HG03442 (cell line): Measurements from ENCODE around the gene MRPL27.

Source experiments
- ATAC-seq: cut with Tn5 transposase; IDR thresholded peaks from one replicate; pipeline ENCODE4 v1.9.1; 2021; ENCODE audit warnings: mild to moderate bottlenecking, moderate library complexity; ENCODE audit not compliant: unreplicated experiment

The MRPL27 gene

DNA sequence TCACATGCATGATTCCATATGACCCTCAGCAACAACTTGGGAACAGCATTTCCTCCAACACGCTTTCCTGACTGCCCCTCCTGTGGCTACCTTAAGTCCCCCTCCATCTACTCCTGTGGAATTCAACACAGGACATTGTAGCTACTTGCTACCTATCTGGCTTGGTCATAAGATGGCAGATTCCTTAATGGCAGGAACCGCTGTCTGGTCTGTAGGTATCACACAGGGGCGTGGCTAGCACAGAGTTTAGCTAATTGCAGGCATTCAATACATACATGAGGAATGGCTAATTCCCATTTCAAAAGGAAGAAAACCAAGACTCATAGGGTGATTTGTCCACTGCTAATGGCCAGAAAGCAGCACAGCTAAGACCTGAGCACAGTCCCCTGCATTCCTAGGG is 15.7 kb upstream of the MRPL27 start:
- ATAC-seq: no peak

DNA sequence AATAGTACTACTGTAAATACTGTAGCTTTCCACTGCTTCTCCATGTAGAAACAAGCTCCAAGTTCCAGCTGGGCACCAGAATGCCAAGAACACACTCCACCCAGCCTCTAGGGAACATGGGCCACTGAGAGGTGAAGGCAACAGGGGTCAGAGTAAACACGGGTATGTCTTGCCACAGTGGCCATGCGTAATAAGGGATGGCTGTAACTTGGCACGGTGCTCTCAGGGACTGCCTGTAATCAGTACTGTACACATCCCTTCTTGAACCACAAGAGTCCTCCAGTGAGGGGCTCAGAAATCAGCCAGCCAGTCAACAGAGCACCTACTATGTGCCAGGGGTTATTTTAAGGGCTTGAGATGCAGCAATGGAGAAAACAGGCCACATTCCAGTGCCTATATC is 13.5 kb upstream of the MRPL27 start:
- no peak for ATAC-seq

DNA sequence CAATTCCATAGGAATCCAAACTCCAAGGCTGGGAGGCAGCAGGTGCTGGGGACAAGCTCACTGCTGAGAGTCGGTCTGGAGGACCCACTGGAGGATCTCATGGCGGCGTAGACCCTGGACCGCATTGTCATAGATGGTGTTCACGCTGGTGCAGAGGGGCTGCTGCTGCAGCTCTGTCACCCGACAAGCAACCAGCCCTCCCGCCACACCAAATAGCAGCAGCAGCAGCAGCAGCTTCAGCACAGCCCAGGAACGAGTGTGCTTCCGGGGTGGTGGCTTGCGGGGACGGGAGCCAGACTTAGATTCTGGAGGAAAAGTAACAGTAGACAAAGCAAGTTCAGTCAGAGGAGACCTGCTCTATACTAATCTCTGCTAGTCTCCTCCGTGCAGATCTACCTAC is 9.9 kb upstream of the MRPL27 start:
- ATAC-seq: no peak

DNA sequence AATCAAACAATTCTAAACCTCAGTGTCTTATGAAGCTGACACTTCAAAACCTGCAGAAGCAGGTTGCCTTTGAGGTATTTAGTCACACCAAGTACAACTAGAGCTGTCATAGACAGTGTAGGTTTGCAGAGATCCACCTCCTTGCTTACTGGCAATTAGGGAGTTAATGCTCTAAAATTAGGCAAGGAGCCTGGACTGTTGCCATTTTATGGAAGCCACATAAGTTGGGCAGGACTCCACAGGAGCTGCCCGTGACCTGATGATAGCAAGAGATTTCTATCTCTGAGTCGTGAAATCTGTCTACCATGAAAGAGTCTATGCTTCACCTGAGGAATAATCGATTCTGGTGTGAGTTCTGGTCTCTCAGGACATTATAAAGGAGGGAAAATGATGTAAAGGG is 8.9 kb upstream of the MRPL27 start:
- no peak for ATAC-seq

DNA sequence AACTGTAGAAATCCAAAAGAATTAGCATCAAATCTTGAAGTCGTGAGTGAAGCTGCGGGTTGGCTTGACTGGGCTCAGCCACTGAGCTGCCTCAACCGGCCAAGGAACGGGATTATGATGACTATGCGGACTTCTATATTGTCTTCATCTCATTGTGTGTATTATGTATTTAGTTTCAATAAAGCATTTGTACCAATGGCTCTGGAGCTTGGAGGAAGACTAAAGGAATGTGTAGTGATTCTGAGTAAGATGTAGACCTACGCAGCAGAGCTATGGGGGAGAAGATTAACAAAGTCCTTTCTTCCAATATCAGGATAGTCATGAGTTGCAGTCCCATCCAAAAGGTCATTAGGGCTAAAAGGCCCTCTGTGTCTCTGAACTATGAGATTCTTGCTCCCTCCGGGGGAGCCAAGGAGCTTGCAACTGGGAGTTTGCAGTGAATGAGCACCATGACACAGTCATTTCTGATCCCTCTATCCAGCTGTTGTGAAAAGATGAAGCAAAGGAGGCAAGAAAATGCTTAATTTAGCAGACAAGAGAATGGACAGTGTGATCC is 8.4 kb upstream of the MRPL27 start:
- no peak for ATAC-seq

DNA sequence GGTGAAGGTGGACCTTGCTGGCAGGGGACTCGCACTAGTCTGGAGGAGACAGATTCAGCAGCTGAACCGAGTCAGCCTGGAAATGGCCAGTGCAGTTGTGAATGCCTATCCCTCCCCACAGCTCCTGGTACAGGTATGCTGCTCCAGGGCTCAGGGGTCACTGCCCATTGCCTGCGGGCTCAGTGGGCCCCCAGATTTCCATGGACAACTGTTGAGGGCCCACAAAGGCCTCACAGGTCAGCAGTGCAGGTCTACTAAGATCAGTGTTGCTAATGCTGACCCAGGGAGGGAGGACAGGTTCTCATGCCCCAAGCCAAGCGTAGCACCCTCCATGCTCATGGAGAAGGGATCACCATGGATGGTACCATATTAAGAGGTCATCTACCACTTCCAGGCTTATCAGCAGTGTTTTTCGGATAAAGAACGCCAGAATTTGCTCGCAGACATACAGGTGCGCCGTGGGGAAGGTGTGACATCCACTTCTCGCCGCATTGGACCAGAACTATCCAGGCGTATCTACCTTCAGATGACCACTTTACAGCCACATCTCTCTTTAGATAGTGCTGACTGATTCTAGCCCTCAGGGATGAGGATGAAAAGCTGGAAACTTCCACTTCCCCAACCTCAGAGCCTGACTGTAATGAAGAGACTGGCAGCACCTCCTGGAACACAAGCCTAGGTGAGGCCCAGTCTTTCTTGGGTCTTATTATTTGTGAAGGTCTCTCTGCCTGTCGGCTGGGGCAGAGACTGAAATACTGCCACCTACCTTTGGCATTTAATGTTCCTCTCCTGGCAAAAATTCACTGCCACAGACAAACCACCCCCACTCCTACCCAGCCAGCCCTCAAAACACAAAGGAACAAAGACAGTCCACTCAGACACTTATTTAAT is 7.6 kb upstream of the MRPL27 start:
- no peak for ATAC-seq

DNA sequence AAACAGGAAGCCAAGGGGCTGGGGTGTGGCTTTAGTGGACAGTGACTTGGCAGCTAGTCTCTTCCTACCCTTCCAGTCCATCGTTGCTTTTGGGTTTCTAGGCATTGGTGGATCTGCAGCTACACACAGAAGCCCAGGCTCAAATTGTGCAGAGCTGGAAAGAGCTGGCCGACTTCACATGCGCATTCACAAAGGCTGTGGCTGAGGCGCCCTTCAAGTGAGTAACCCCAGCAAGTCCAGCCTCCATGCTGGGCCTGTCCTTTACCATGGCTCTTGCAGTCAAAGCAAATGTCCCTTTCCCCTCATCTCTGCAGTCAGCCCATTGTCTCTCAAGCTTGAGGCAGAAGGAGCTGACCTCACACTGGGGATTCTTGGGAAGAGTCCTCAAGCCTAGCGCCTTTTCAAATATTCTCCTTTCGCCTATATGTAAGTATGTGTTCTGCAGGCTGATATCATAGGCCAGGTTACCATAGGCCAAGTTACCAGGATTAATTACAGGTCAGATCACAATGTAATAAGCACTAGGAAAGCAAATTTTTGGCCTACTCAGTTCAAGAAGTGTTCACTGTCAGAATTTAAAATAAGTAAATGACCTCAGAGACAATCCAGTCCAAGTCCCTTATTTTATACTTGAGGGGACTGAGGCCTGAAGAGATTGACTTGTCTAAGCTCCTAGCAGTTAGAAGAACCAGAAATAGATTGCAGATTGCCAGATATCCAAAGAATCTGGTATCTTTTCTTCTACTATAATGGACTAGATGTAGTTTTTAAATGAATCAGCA is 6.6 kb upstream of the MRPL27 start:
- ATAC-seq: no peak

DNA sequence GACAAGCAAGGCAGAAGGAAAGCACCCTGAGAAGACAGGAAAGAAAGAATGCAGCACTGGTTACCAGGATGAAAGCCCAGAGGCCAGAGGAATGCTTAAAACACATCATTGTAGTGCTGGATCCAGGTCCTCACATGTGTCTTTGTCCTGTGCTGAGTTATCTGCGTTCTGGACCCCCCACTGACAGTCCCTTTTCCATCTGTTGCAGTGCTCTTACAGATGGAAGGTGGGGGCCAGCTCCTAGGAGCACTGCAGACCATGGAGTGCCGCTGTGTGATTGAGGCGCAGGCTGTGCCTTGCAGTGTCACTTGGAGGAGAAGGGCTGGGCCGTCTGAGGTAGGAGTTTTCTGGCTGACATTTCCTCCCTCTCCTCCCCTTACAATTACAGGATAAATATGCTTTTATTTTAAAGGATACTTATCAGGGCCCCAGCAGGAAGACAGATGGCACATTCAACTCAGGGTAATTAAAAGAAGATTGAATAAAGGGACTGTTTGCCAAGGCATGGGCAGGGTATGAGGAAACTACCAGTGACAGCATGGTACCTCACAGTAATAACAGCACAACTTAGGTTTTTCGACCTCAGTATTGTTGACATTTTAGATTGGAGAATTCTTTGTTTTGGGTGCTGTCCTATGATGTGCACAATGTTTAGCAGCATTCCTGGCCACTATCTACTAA is 3.0 kb upstream of the MRPL27 start:
- ATAC-seq: no peak

DNA sequence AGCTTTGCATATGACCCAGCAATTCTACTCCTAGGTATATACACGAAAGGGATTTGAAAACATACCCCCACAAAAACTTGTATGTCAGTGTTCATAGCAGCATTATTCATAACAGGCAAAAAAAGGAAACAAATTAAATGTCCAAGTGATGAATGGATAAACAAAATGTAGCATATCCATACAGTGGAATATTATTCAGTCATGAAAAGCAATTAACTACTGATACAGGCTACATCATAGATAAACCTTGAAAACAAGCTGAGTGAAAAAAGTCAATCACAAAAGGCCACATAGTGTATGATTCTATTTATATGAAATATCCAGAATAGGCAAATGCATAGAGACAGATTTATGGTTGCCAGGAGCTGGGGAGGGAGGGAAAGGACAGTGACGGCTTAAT is 721 bp upstream of the MRPL27 start:
- no peak for ATAC-seq

DNA sequence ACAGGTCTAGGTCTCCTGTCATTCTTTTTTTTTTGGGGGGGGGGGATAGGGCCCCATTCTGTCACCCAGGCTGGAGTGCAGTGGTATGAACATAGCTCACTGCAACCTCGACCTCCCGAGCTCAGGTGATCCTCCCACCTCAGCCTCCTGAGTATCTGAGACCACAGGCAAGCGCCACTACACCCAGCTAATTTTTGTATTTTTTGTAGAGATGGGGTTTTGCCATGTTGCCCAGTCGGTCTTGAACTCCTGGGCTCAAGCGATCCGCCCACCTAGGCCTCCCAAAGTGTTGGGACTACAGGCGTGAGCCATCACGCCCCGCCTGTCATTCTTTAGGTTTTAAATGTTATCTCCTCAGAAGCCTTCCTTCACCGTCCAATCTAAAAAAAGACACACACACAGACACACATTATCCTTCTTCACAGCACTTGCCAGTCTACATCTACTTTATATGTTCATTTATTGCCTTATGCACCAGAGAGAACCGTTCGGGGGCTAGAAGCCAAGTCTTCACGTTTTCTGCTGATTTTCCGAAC is 694 bp downstream of the MRPL27 start:
- no peak for ATAC-seq

DNA sequence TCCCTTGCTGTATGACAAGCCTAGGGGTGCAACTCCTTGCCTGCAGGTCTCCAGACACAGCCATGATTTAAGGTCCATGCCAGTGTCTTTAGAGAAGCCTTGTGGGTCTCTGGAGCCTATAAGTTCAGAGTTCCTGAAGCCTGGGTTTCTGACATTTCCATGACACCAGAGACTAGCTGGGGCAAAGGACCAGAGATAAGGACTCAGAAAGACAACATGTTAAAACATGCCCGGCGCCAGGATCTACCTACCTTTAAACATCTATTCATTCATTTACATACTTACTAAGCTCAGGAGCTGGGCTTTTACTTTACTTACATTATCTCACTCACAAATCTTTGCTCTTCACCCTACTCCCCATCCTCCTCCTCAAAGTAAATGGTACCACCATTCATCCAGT is 1.5 kb downstream of the MRPL27 start:
- no peak for ATAC-seq

DNA sequence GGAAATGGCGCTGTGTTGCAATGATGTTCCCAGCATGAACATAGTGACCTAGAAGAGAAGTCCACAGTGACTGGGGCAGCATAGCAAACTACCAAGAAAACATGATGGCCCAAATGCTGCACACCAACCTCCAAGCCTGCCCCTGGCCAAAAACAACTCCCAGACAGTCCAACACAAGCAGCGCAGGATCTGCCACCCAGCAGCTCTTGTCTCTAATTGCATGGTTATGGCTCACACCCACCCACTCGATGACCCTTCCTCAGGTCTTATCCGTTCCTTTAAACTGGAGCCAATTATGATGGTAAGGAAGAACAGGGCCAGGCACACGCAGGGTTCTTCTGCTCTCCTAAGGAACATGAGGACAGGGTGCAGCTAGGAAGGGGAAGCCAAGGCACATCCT is 2.9 kb downstream of the MRPL27 start:
- ATAC-seq: no peak

DNA sequence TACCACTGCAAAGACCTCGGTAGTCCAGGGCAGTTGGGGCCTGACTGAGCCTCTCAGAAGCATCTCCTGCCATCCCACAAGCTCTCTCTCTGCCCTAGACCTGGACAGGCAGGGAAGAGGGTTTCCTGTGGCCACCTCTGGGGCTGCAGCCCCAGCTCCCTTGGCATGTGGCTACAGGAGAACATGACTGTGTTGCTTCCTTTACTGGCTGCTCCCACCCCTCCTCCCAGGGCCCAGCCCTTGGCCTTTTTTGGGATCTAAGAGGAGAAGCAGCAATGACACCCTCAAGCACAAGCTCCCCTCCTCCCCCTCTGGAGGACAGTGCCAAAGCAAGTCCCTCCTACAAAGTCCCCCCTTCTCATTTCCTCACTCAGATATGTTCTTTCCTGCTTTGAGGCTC is 5.6 kb downstream of the MRPL27 start:
- ATAC-seq: no peak

DNA sequence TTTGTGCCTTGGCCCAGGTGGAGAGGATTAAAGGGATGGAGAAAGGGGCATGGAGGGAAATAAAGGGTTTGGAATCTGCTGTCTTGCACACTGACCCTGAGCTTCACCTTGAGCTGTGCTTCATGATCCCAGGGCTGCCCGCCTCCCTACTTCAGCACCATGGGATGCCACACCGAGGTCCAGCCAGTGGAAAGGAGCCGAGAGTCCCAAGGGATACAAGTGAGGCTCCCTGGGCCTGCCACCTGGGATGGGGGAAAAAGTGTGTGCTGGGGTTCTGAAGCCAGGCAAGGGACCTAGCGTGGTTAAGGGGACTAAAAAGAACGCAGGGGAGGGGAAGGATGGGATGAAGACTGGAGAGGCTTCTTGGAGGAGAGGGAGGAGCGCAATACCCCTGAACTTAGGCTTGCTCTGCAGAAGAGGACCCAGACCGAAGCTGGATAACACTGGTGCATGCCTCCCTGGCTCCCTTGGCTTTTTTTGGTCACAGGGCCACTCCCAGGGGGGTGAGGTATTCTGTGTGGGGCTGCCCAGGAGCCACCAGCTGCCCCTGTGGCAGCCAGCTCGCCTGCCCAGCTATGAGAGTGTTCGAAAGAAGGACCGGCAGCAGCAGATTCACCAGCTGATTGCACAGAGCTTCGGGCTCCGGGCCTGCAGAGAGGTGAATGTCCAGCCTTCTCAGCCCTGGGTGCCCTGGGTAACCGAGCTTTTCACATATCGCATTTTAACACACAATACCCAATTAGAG is 7.2 kb downstream of the MRPL27 start:
- no peak for ATAC-seq

DNA sequence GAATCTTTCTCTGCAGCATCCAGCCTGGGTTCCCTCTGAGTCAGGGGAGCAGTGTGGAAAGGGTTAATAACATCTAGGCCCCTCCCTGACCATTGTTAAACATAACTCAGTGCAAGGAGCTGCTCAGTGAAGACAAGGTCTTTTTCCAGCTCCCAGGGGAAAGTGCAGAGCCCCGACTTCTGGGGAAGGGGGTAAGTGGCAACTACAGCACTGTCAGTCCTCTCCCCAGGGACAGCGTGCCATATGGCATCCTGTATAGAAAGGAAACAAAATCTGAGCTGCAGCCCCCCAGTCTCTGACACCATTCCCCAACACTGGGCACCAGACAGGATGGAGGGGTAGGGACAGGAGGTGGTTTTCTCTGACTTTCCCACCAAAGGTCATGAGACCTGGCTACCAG is 7.8 kb downstream of the MRPL27 start:
- no peak for ATAC-seq

DNA sequence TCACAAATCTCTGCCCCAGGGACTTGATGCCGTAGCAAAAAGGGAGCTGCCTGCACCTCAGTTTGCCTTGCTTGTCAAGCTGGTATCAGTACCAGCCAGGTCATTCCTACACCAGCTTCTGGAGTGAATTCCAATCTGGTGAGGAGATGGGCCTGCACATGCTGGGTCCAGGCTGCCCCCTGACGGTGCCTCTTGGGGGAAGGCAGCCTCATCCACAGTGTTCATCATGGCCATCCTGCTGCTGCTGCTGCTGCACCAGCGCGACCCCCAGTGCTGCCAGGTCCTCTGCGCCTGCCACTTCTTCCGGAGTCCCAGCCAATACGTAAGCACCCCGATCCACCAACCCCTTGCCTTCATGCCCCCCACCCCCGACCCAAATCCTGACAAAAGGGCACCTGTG is 8.3 kb downstream of the MRPL27 start:
- no peak for ATAC-seq

DNA sequence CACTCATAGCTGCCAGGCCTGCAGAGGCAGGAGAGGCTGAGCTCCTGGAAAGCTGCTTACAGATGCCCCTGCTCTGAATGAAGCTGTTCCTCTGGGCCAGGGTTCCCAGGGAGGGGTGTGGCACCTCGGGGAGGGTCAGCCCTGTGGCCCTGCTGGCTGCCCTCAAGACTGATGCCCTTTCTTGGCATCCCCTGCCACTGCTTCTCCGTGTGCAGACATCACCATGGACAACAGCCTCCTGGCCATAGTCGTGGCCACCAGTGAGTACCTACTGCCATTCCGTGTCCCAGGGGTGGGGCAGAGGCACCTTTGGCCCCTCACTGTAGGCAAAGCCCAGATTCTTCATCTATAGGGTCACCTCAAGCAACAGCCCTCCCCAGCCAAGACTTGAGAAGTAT is 8.9 kb downstream of the MRPL27 start:
- no peak for ATAC-seq

DNA sequence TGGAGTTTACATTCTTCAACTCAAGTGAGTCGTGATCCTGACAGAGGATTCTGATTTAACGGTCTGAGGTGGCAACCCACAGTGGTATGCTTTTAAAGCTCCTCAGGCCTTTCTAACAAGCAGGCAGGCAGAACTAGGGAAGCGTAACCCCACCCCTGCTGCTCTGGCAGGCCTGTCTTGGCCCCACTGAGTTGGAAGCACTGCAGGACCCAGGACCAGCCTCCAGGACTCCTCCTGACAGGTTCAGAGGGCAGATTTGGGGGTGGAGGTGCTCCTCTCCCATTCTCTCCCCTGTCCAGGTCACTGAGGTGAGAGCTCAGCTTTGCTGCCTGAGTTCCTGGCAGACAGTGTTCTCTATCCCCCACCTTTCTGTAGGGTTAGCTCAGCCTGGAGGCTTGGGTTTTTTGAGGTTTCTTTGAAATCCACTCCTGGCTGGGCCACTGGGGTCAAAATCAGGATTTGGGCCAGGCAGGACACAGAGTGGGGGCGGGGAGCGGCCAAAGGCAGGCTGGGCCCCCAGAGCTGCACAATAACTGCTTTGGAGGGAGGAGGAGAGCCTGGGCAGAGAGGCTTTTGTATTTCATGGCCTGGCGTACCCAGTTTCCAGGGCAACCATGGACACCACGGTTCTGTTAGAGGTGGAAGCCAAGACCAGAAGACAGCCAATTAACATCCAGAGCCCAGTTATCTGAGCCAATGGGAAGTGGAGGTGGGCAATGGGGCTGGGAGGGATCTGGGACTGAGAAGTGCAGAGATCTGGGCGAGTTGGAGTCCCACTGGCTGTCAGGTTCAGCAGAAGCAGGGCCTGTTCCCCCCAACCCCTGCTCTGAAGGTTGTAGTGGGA is 9.5 kb downstream of the MRPL27 start:
- ATAC-seq: no peak

DNA sequence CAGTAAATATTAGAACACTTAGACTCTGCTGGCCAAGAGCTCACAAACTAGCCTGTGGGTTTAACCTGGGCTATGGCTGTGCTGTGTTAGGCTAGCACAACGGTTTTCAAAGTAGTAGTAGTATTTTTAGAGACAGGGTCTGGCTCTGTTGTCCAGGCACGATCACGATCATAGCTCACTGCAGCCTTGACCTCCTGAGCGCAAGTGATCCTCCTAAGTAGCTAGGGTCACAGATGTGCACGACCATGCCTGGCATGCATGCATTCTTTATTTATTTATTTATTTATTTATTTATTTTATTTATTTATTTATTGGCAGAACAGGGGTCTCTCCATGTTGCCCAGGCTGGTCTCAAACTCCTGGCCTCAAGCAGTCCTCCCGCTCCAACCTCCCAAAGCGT is 10.3 kb downstream of the MRPL27 start:
- ATAC-seq: no peak
